Common myeloid progenitor, CD34-positive (primary cell): ENCODE results near the gene NFIC.
"Not testable (repeated sequence)": the region's sequence is repeated elsewhere in the genome, so short reads cannot be mapped to it uniquely, and the experiment has no call there.

ENCODE experiments used
- CTCF ChIA-PET: fragments of 350-600 bp; sonication (Branson Sonifier 250); formaldehyde crosslinking; loops from one replicate; lab custom pipeline; 2021; ENCODE audit warnings: antibody characterized with exemption; lab: Charles Lee
- POLR2A ChIA-PET: fragments of 350-600 bp; sonication (Branson Sonifier 250); formaldehyde crosslinking; loops from one replicate; lab custom pipeline; 2021; ENCODE audit warnings: antibody characterized with exemption; lab: Charles Lee
- DNase-seq, 3 donors: peaks; one replicate each; pipeline versions ENCODE4 v3.0.0 to v3.0.0-alpha.2; 2013
- H3K27ac ChIP-seq, 2 experiments: 1 replicate in 1 of 2; 2 replicates in 1 of 2; pipeline ENCODE4 v1.7.0; 2013; ENCODE audit warnings: inconsistent platforms in 2 of 2, low read length in 2 of 2, mild to moderate bottlenecking in 2 of 2, low read depth in 1 of 2, moderate library complexity in 1 of 2; ENCODE audit not compliant: severe bottlenecking in 2 of 2, insufficient read depth in 1 of 2, poor library complexity in 1 of 2
- H3K27me3 ChIP-seq, 5 experiments: replicated peaks in 2 of 5; 1 replicate in 3 of 5; 2 replicates in 2 of 5; pipeline versions ENCODE4 v1.6.1 to v1.7.0; 2013; ENCODE audit warnings: low read length in 4 of 5, mild to moderate bottlenecking in 2 of 5, moderate library complexity in 2 of 5, inconsistent platforms in 1 of 5; ENCODE audit not compliant: insufficient read depth in 5 of 5, control insufficient read depth in 4 of 5
- H3K36me3 ChIP-seq, 4 experiments: 1 replicate in 2 of 4; 2 replicates in 2 of 4; pipeline versions ENCODE4 v1.6.1 to v1.7.0; 2013; ENCODE audit warnings: low read length in 3 of 4, control low read depth in 1 of 4, mild to moderate bottlenecking in 1 of 4; ENCODE audit not compliant: control insufficient read depth in 4 of 4, insufficient read depth in 4 of 4
- H3K4me1 ChIP-seq, 4 experiments: 1 replicate in 3 of 4; 2 replicates in 1 of 4; pipeline versions ENCODE4 v1.6.1 to v1.7.1; 2013; ENCODE audit warnings: low read length in 3 of 4, mild to moderate bottlenecking in 3 of 4, control low read depth in 1 of 4, inconsistent platforms in 1 of 4, moderate library complexity in 1 of 4; ENCODE audit not compliant: control insufficient read depth in 4 of 4, insufficient read depth in 4 of 4; ENCODE audit errors: control extremely low read depth in 1 of 4
- H3K4me3 ChIP-seq, 7 experiments: 1 replicate in 4 of 7; 2 replicates in 3 of 7; pipeline versions ENCODE4 v1.5.1 to v1.7.0; 2013; ENCODE audit warnings: mild to moderate bottlenecking in 7 of 7, low read length in 6 of 7, moderate library complexity in 6 of 7, inconsistent platforms in 2 of 7, low read depth in 2 of 7, control low read depth in 1 of 7; ENCODE audit not compliant: insufficient read depth in 4 of 7, control insufficient read depth in 1 of 7; ENCODE audit errors: extremely low read depth in 1 of 7
- H3K9me3 ChIP-seq, 5 experiments: 1 replicate in 4 of 5; 2 replicates in 1 of 5; pipeline versions ENCODE4 v1.6.1 to v1.7.1; 2013; ENCODE audit warnings: low read length in 4 of 5, mild to moderate bottlenecking in 2 of 5, inconsistent platforms in 1 of 5, low read depth in 1 of 5, moderate library complexity in 1 of 5; ENCODE audit not compliant: control insufficient read depth in 4 of 5, insufficient read depth in 2 of 5; ENCODE audit errors: control extremely low read depth in 1 of 5
- WGBS: methylation state at CpG from one replicate; pipeline ENCODE4 v1.1.5; 2013; ENCODE audit not compliant: insufficient coverage; 5-methylcytosine and 5-hydroxymethylcytosine counted together

The NFIC gene

GRCh38 chr19:3344608-3345598 lies 21.5 kb upstream of the NFIC start:
- CTCF ChIA-PET, result interaction anchor here (0.6 to 3.1 kb wide), 3 partner anchors 85 to 95 kb away, joined by 3 to 22 read pairs (median 4); no protein-coding TSS in a partner anchor
- no peak for DNase-seq
- H3K9me3 ChIP-seq, result no peaks in the 10 kb centered on the region
- H3K4me3 ChIP-seq, result no peak overlapping the region
- 94% methylated on average over 12 of the region's 25 CpGs for WGBS
- peaks cover 0 to 29% (median 21%) of the 10 kb centered on the region in 4 experiments for H3K4me1 ChIP-seq
- H3K27ac ChIP-seq, result no peak overlapping the region
- POLR2A ChIA-PET, result no interaction called here
- no peaks in the 10 kb centered on the region for H3K27me3 ChIP-seq
- no peaks in the 10 kb centered on the region for H3K36me3 ChIP-seq

- Histone ChIP-seq H3K27me3 (no peaks in the 10 kb centered on the region), H3K36me3 (no peaks in the 10 kb centered on the region), H3K9me3 (no peaks in the 10 kb centered on the region), H3K27ac (no peak overlapping the region), H3K4me1 (peaks cover 0 to 22% (median 18%) of the 10 kb centered on the region in 4 experiments), H3K4me3 (no peak overlapping the region)
- POLR2A ChIA-PET, result no interaction called here
- WGBS, result 80% methylated on average over 9 of the region's 15 CpGs
- no peak for DNase-seq
- CTCF ChIA-PET, result interaction anchor here (0.8 to 1.1 kb wide), 2 partner anchors 83 to 94 kb away, joined by 3 to 4 read pairs; no protein-coding TSS in a partner anchor
These were observed 20.4 kb upstream of the NFIC start for GRCh38 chr19:3345850-3346460.

- POLR2A ChIA-PET, result interaction anchor here (0.9 kb wide), 1 partner anchor 20 kb away, joined by 3 read pairs; no protein-coding TSS in a partner anchor
- Histone ChIP-seq H3K27me3 (no peaks in the 10 kb centered on the region), H3K9me3 (no peaks in the 10 kb centered on the region), H3K4me3 (no peak overlapping the region), H3K4me1 (peaks cover 0 to 16% (median 13%) of the 10 kb centered on the region in 4 experiments), H3K27ac (no peak overlapping the region), H3K36me3 (no peaks in the 10 kb centered on the region)
- no peak for DNase-seq
- CTCF ChIA-PET, result interaction anchor here (0.7 kb wide), 1 partner anchor 91 kb away, joined by 3 read pairs; no protein-coding TSS in a partner anchor
- 91% methylated on average over 14 of the region's 23 CpGs for WGBS
These were observed 19.6 kb upstream of the NFIC start for GRCh38 chr19:3346677-3347353.

GRCh38 chr19:3348042-3348441 lies 18.3 kb upstream of the NFIC start:
- CTCF ChIA-PET, result no interaction called here
- H3K27me3 ChIP-seq, result no peaks in the 10 kb centered on the region
- peaks cover 0 to 10% (median 6%) of the 10 kb centered on the region in 4 experiments for H3K4me1 ChIP-seq
- H3K27ac ChIP-seq, result no peak overlapping the region
- no peaks in the 10 kb centered on the region for H3K9me3 ChIP-seq
- POLR2A ChIA-PET, result no interaction called here
- DNase-seq, result no peak
- WGBS, result 96% methylated on average over 8 of the region's 11 CpGs
- no peaks in the 10 kb centered on the region for H3K36me3 ChIP-seq
- no peak overlapping the region for H3K4me3 ChIP-seq

GRCh38 chr19:3348469-3348868 lies 17.9 kb upstream of the NFIC start:
- CTCF ChIA-PET, result interaction anchor here (0.8 kb wide), 1 partner anchor 53 kb away, joined by 3 read pairs; no protein-coding TSS in a partner anchor
- H3K27ac ChIP-seq, H3K9me3 ChIP-seq, POLR2A ChIA-PET, H3K4me1 ChIP-seq, DNase-seq, H3K36me3 ChIP-seq, H3K27me3 ChIP-seq, H3K4me3 ChIP-seq: not testable (repeated sequence)
- 97% methylated on average over 9 of the region's 11 CpGs for WGBS

GRCh38 chr19:3350014-3350663 lies 16.2 kb upstream of the NFIC start:
- Histone ChIP-seq H3K4me3 (no peak overlapping the region), H3K9me3 (peaks cover 0 to 3% (median 0%) of the 10 kb centered on the region in 5 experiments), H3K27me3 (no peaks in the 10 kb centered on the region), H3K4me1 (no peaks in the 10 kb centered on the region), H3K36me3 (no peaks in the 10 kb centered on the region), H3K27ac (no peak overlapping the region)
- ChIA-PET POLR2A (no interaction called here), CTCF (no interaction called here)
- DNase-seq, result no peak
- WGBS, result 92% methylated on average over 8 of the region's 9 CpGs
